Activated T-cell treated with anti-CD3 and anti-CD28 coated beads, Interleukin-2, amount 50 U/mL, for 24 hours (primary cell): ENCODE data around the gene YTHDF1.
"Not testable (repeated sequence)": the region's sequence is repeated elsewhere in the genome, so short reads cannot be mapped to it uniquely, and the experiment has no call there.

Experiments used
- DNase-seq: peaks from one replicate; pipeline ENCODE4 v3.0.0-alpha.2; 2020
- H3K27ac Mint-ChIP-seq: 2 replicates; pipeline ENCODE4 v1.8.0; 2020; ENCODE audit warnings: mild to moderate bottlenecking, mixed read lengths
- H3K27me3 Mint-ChIP-seq: 2 replicates; pipeline ENCODE4 v1.8.0; 2020; ENCODE audit warnings: mixed read lengths
- H3K36me3 Mint-ChIP-seq: 2 replicates; pipeline ENCODE4 v1.8.0; 2020; ENCODE audit warnings: low read depth, mixed read lengths
- H3K4me1 Mint-ChIP-seq: 2 replicates; pipeline ENCODE4 v1.8.0; 2020; ENCODE audit warnings: low read depth, mixed read lengths
- H3K4me3 Mint-ChIP-seq: 2 replicates; pipeline ENCODE4 v1.8.0; 2020; ENCODE audit warnings: mild to moderate bottlenecking, moderate library complexity, mixed read lengths
- H3K9me3 Mint-ChIP-seq: 2 replicates; pipeline ENCODE4 v1.8.0; 2020; ENCODE audit warnings: mixed read lengths

The YTHDF1 gene

DNA sequence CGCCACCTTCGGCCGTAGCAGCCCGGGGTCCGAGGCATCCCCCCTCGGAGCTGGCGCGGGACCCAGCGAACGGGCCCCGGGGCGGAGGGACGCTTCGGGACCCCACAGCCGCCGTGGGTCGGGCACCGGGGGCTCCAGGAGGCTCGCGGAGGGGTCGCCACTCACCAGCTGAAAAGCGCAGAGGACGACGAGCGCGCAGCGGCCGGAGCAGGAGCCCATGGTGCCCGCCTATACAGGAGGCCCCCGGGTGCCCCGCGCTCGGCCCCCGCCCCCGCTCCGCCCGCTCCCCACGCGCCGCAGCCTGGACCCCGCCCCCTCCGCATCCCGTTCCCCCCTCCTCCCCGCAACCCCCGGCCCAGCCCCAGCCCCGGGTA is 38.3 kb upstream of the YTHDF1 start, which contains the start of gene NKAIN4:
TSS of gene NKAIN4 (minus strand) at position 232 of the 374 bp plus-strand sequence. CDS start at position 219, 13 bp downstream.
- no peak within 1 kb of the TSS for H3K4me3 Mint-ChIP-seq
- H3K27ac Mint-ChIP-seq: no peak within 1 kb of the TSS

DNA sequence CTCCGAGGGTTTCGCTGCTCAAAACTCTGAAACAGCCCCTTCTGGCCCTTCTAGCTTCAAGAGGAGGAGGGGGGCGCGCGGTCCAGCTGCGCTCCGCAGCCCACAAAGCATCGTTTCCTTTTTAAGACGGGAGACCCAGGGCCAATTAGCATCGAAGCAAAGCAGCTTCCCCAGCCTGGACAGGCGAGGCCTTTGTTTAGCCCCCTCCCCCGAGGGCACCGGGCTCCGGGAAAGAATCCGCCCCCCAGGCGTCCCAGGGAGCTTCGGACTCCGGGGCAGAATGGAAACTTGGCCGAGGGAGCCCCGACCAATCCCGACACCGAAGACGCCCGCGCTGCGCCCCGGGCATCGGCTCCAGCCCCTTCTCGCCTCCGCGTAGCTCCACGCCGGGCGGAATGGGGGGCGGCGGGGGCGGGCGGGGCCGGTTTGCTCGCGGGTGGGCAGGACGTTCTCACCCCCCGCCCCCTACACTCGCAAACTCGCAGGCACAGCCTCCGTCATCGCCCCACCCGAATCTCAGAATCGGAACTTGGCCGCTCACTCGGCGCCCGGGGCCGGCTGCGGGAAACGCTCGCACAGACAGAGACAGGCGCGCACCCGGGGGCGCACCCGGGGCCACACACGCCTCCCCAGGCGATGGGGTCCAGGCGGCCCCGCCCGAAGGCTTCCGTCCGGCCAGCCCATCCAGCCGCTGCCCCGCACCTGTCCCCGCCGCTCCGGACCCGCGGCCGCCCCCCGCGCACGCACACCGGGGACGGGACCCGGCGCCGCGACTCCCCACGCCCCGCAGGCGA is 37.7 kb upstream of the YTHDF1 start:
- H3K4me1 Mint-ChIP-seq: peaks cover 7% of the 10 kb centered on the region
- no peaks in the 10 kb centered on the region for H3K9me3 Mint-ChIP-seq
- no peak overlapping the region for H3K27ac Mint-ChIP-seq
- H3K36me3 Mint-ChIP-seq: no peaks in the 10 kb centered on the region
- H3K27me3 Mint-ChIP-seq: peaks cover 72% of the 10 kb centered on the region
- H3K4me3 Mint-ChIP-seq: no peak overlapping the region
- no peak for DNase-seq

More for the DNA sequence above, 38.3 kb upstream of the YTHDF1 start, which contains the start of gene NKAIN4:
- peaks cover 7% of the 10 kb centered on the region for H3K4me1 Mint-ChIP-seq
- no peaks in the 10 kb centered on the region for H3K9me3 Mint-ChIP-seq
- DNase-seq: no peak
- H3K36me3 Mint-ChIP-seq: no peaks in the 10 kb centered on the region
- peaks cover 72% of the 10 kb centered on the region for H3K27me3 Mint-ChIP-seq

DNA sequence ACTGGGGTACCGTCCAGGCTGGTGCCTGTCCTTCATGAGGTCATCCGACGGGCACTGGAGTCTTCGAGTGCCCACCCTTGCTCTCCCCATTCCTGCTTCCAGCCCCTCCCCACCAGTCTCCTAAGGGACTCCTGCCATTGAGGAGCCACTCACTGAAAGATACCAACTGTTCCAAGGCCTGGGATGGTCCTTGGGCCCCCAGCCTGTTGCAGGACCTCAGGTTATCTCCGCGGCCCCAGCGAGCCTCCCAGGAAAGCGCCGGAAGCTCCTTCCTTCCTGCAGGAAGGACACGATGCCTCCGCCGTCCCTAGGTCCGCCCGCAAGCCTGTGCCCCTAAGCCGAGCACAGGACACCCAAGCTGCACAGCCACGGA is 37.1 kb upstream of the YTHDF1 start:
- Mint-ChIP-seq H3K36me3 (no peaks in the 10 kb centered on the region), H3K4me1 (peaks cover 7% of the 10 kb centered on the region), H3K27me3 (peaks cover 76% of the 10 kb centered on the region), H3K4me3 (no peak overlapping the region), H3K27ac (no peak overlapping the region), H3K9me3 (no peaks in the 10 kb centered on the region)
- DNase-seq: no peak

DNA sequence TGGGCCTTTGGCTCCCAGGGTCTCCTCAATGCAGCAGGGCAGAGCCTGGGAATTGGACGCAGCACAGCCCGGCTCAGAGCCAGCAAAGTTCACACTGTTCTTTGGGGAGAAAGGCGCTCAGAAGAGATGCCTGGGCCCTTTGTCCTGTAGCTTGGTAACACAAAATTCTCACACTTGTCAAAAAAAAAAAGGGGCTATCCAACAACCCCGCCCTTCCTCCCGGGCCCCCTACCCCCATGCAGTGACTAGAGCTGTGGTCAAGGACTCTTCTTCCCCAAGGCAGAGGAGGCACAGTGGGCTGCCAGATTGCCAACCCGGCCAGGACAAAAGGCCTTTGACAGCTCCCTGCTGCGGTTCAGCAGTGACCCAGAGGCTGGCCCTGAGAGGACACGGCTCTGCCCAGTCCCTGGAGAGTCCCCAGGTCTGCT is 36.4 kb upstream of the YTHDF1 start:
- no peak overlapping the region for H3K4me3 Mint-ChIP-seq
- H3K9me3 Mint-ChIP-seq: no peaks in the 10 kb centered on the region
- H3K27me3 Mint-ChIP-seq: peaks cover 77% of the 10 kb centered on the region
- H3K4me1 Mint-ChIP-seq: peaks cover 7% of the 10 kb centered on the region
- no peak overlapping the region for H3K27ac Mint-ChIP-seq
- no peaks in the 10 kb centered on the region for H3K36me3 Mint-ChIP-seq
- no peak for DNase-seq

DNA sequence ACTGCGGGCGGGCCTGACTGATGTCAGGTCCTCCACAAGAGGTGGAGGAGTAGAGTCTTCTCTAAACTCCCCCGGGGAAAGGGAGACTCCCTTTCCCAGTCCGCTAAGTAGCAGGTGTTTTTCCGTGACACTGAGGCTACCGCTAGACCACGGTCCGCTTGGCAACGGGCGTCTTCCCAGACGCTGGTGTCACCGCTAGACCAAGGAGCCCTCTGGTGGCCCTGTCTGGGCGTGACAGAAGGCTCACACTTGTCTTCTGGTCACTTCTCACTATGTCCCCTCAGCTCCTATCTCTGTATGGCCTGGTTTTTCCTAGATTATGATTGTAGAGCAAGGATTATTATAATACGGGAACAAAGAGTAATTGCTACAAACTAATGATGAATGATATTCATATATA is 35.4 kb upstream of the YTHDF1 start:
- H3K36me3 Mint-ChIP-seq, H3K27ac Mint-ChIP-seq, H3K9me3 Mint-ChIP-seq, H3K4me3 Mint-ChIP-seq, H3K4me1 Mint-ChIP-seq, DNase-seq: not testable (repeated sequence)
- H3K27me3 Mint-ChIP-seq: peaks cover 78% of the 10 kb centered on the region

DNA sequence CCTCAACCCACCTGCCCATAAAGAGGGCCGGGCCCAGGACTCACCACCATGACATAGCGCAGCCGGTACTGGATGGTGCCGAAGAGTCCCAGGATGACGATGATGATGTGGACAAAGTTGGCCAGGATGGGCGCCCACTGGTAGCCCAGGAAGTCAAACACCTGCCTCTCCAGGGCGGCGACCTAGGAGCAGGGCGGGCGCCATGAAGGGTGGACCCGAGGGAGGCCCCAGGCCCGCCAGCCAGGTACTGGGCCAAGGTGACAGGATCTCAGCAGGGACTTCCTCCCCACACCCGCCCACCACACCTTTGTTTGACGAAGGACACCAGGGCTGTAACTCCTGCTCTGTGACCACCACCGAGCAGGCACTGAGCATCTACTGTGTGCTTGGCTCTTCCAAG is 34.0 kb upstream of the YTHDF1 start:
- Mint-ChIP-seq H3K27me3 (peaks cover 72% of the 10 kb centered on the region), H3K36me3 (no peaks in the 10 kb centered on the region), H3K27ac (no peak overlapping the region), H3K4me1 (peaks cover 7% of the 10 kb centered on the region), H3K9me3 (no peaks in the 10 kb centered on the region), H3K4me3 (no peak overlapping the region)
- DNase-seq: no peak

DNA sequence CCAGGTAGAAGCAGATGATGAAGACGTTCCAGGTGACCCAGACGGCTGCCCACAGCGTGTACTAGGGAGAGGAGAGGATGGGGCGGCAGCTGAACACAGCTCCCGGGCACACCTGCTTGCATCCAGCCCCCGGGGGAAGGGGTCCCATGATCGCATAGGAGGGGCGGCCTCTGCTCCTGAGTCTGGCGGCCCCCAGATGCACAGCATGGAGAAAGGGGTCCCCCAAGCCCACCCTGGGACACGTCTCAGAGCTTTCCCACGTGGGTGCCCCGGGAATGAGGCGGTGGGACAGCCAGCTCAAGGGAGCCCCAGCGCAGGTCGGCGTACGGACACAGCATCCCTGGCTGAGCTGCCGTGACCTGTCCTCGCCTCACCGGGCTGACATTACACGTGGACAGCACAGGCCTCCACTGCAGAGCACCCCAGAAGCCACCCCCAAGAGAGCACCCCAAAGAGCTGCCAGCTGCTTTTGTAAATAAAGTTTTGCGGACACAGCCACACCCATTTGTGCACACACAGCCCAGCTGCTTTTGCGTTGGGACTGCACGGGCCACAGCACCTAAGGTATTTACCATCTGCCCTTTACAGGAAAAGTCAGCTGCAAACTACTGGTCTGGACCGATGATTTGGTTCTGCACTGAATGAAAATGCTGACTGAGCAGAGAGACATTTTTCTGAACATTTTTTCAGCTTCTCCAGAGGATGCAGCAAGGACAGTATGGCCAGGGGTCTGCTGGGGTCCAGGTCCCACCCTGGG is 33.1 kb upstream of the YTHDF1 start:
- Mint-ChIP-seq H3K4me3 (no peak overlapping the region), H3K27ac (no peak overlapping the region), H3K27me3 (peaks cover 68% of the 10 kb centered on the region)

DNA sequence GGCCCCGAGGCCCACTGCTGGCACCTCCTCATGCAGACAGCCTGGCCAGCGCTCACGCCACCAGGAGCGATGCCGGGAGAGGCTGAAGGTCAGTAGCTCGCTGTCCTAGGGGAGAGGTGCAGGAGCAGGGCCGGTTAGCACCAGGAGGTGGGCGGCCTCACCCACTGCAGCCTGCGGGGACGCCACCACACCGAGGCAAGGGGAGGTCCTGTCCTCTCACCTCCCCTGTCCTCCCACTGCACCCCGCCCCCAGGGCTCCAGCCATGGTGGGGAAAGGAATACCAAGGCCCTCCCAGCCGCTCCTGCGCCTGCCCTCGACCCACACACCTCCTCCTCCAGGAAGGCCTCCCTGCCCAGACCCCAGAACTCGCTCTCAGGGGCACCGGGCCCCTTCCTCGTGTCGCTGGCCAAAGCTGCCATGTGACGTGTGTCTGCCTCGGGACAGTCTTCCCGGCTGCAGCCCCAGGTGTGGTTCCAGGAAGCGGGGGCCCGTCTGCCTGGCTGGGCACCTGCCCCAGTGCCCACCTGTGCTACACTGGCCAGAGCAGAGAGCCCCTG is 31.8 kb upstream of the YTHDF1 start:
- Mint-ChIP-seq H3K36me3 (no peaks in the 10 kb centered on the region), H3K9me3 (no peaks in the 10 kb centered on the region), H3K27ac (no peak overlapping the region), H3K4me3 (no peak overlapping the region), H3K27me3 (peaks cover 60% of the 10 kb centered on the region), H3K4me1 (peaks cover 1% of the 10 kb centered on the region)
- no peak for DNase-seq

More for the DNA sequence above, 33.1 kb upstream of the YTHDF1 start:
- no peak for DNase-seq
- Mint-ChIP-seq H3K4me1 (peaks cover 6% of the 10 kb centered on the region), H3K36me3 (no peaks in the 10 kb centered on the region), H3K9me3 (no peaks in the 10 kb centered on the region)

DNA sequence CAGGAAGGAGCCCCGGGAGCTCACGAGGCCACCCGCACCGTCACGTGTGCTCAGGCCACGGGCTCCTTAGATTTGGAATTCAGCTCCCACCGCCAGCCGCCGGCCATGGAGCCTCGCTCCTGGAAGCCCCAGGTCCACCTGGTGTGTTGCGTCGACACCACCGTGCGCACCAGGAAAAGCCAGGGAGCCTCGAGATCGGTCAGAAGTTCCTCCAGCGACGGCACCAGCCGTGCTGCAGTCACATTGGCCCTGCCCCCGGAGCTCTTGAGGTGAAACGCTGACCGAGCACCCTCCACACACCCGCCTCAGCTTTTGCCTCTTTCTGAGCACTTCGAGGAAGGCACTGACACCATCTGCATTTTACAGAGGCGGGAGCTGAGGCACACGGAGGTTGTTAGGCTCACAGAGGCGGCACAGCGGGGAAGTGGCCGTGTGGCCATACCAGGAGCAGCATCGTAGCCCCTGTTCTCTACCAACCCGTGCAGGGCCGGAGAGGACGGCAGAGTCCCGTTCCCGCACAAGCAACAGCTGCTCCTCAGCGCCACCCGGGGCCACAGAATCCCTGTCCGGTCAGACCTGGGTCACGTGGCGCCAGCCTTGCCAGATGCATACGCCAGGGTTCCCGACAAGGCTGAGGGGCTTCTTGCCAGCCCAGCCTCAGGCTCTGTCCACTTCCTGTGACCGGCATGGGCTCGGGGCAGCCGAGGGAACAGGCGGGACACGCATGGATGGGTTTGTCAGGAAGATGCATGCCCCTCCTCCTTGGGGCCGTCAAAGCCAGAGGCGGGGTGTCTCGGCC is 30.8 kb upstream of the YTHDF1 start:
- H3K4me1 Mint-ChIP-seq: no peaks in the 10 kb centered on the region
- H3K27ac Mint-ChIP-seq: no peak overlapping the region
- no peaks in the 10 kb centered on the region for H3K36me3 Mint-ChIP-seq
- H3K27me3 Mint-ChIP-seq: peaks cover 56% of the 10 kb centered on the region
- DNase-seq: no peak
- H3K4me3 Mint-ChIP-seq: no peak overlapping the region
- H3K9me3 Mint-ChIP-seq: no peaks in the 10 kb centered on the region

DNA sequence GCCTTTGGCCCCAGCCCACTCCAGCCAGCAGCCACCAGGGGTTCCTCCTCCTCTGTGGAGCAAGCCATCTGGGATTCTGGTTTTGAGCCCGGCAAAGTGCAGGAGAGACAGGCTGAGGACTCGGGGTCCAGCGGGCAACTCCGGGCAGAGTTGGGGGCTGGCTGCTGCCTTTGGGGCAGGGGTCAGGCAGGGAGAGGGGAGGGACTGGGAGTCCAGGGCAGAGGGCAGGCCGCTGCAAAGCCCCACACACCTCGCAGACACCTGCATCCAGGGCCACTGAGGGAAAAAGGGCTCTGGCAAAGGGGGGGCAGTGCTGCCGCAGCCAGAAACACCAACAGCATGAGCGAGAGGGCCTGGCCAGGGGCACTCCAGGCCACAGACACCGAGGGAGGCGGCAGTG is 28.5 kb upstream of the YTHDF1 start:
- DNase-seq: no peak
- Mint-ChIP-seq H3K9me3 (no peaks in the 10 kb centered on the region), H3K4me3 (no peak overlapping the region), H3K4me1 (no peaks in the 10 kb centered on the region), H3K27ac (no peak overlapping the region), H3K36me3 (no peaks in the 10 kb centered on the region), H3K27me3 (peaks cover 41% of the 10 kb centered on the region)

DNA sequence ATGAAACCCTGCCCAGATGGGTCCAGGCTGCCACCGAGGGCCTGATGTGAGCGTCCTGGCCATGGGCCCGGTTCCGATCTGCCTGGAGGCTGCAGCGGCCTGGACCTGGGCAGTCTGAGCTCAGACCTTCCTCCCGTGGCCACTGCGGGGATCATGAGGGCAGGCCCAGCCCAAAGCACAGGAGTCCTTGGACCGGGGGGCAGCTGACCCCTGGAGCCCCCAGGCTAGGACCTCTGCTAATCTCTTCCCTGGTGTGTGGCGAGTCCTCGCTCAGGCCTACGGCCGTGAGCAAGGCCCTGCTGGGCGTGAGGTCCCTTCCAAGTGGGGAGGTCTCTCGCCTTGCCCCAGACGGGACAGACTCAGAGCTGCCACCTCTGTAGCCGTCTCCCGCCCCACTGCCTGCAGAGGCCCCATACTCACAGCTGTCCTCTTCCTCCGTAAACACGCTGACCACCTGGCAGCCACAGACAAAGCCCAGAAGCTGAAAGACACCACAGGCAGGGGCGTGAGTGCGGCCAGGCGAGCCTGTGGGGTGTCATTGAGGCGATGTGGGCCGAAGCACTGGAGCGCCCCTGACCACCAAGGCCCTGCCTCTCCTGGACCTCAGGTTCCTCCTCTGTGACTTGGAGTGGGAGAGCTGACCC is 27.8 kb upstream of the YTHDF1 start:
- H3K27ac Mint-ChIP-seq: no peak overlapping the region
- DNase-seq: no peak
- no peaks in the 10 kb centered on the region for H3K4me1 Mint-ChIP-seq
- H3K4me3 Mint-ChIP-seq: no peak overlapping the region
- H3K9me3 Mint-ChIP-seq: no peaks in the 10 kb centered on the region
- H3K27me3 Mint-ChIP-seq: peaks cover 34% of the 10 kb centered on the region
- no peaks in the 10 kb centered on the region for H3K36me3 Mint-ChIP-seq

DNA sequence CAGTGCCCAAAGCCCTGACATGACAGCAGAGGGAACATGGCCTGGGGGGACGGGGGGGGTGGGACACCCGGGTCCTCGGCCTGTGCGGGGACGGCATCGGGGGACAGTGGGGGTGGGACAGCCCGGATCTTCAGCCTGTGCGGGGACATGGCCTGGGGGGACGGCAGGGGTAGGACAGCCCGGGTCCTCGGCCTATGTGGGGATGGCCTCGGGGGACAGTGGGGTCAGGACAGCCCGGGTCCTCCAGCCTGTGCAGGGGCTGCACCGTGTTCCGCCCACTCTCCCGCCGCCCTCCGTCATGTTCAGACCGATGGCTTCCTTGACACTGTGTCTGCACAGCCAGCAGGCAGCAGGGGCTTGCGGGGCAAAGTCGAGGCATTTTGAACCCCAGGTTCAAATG is 26.8 kb upstream of the YTHDF1 start:
- no peak overlapping the region for H3K27ac Mint-ChIP-seq
- H3K4me1 Mint-ChIP-seq: no peaks in the 10 kb centered on the region
- H3K4me3 Mint-ChIP-seq: no peak overlapping the region
- DNase-seq: no peak
- H3K9me3 Mint-ChIP-seq: no peaks in the 10 kb centered on the region
- H3K36me3 Mint-ChIP-seq: no peaks in the 10 kb centered on the region
- peaks cover 25% of the 10 kb centered on the region for H3K27me3 Mint-ChIP-seq

DNA sequence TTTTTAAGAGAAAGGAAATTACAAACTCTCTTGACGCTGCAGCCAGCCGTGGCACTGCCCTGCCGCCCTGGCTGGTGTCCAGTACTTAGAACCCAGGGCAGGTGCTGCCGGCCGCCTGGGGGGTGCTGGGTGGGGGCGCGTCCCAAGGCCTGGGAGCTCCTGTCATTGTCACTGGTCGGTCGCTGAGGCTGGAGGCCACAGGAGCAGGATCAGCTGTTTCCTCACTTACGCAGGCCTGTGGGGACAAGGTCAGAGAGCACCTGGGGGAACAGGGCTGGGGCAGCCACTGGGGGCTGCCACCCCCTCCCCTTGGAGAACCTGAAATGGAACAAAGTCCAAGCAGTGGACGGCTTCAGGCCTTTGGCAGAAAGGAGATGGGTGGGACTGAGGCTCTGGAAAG is 25.3 kb upstream of the YTHDF1 start:
- no peaks in the 10 kb centered on the region for H3K36me3 Mint-ChIP-seq
- H3K27ac Mint-ChIP-seq: no peak overlapping the region
- H3K4me3 Mint-ChIP-seq: no peak overlapping the region
- no peaks in the 10 kb centered on the region for H3K9me3 Mint-ChIP-seq
- peaks cover 12% of the 10 kb centered on the region for H3K27me3 Mint-ChIP-seq
- no peaks in the 10 kb centered on the region for H3K4me1 Mint-ChIP-seq
- DNase-seq: no peak

DNA sequence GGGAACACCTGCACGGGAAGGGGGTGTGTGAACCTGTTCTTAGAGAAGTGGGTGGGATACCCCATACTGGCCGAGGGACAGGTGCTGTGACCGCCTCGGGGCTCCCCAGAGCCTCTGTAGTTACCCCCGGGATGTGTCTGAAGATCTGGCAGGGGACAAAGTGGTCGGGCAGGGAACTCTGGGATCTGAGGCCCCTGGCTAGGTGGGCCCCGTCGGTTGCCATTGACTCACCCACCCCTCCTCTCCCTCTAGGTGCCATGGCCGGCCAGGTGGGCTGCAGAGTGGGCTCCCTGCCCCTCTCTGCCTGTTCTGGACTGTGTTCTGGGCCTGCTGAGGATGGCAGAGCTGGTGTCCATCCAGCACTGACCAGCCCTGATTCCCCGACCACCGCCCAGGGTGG is 24.1 kb upstream of the YTHDF1 start:
- Mint-ChIP-seq H3K4me1 (peaks cover 1% of the 10 kb centered on the region), H3K4me3 (no peak overlapping the region), H3K9me3 (no peaks in the 10 kb centered on the region), H3K27me3 (peaks cover 4% of the 10 kb centered on the region), H3K36me3 (no peaks in the 10 kb centered on the region), H3K27ac (no peak overlapping the region)
- DNase-seq: no peak
